Liver (tissue), 9 donors: ENCODE results near the gene TXNL1. TPM values are rescaled to one million over a fixed set of nuclear protein-coding genes. Genes with fewer than 3 reads are reported as not detected.

ENCODE experiments used
- DNase-seq: peaks from one replicate; pipeline ENCODE4 v3.0.0-alpha.2; 2017; ENCODE audit warnings: low spot score
- H3K27ac ChIP-seq, 2 donors: one replicate each; pipeline ENCODE4 v1.7.0; 2013; ENCODE audit warnings: inconsistent platforms in 2 of 2, low read length in 2 of 2, control low read depth in 1 of 2, low read depth in 1 of 2, mild to moderate bottlenecking in 1 of 2
- H3K27me3 ChIP-seq, 4 donors: one replicate each; pipeline versions ENCODE4 v1.6.1 to v1.7.0; 2013; ENCODE audit warnings: low read length in 3 of 4, inconsistent platforms in 1 of 4, mild to moderate bottlenecking in 1 of 4, moderate library complexity in 1 of 4; ENCODE audit not compliant: control insufficient read depth in 4 of 4, insufficient read depth in 4 of 4
- H3K36me3 ChIP-seq, 4 donors: one replicate each; pipeline versions ENCODE4 v1.6.1 to v1.7.0; 2013; ENCODE audit warnings: low read length in 3 of 4, mild to moderate bottlenecking in 3 of 4, low read depth in 1 of 4, moderate library complexity in 1 of 4; ENCODE audit not compliant: control insufficient read depth in 4 of 4, insufficient read depth in 3 of 4
- H3K4me1 ChIP-seq, 4 donors: one replicate each; pipeline versions ENCODE4 v1.6.1 to v1.7.0; 2013; ENCODE audit warnings: low read length in 3 of 4, mild to moderate bottlenecking in 3 of 4, moderate library complexity in 1 of 4; ENCODE audit not compliant: control insufficient read depth in 4 of 4, insufficient read depth in 4 of 4
- H3K4me3 ChIP-seq, 3 donors: one replicate each; pipeline versions ENCODE4 v1.6.1 to v1.7.0; 2013; ENCODE audit warnings: low read length in 3 of 3, control low read depth in 1 of 3, low read depth in 1 of 3, mild to moderate bottlenecking in 1 of 3
- H3K9ac ChIP-seq, 2 donors: one replicate each; pipeline ENCODE4 v1.7.0; 2013; ENCODE audit warnings: low read length in 2 of 2, mild to moderate bottlenecking in 2 of 2, moderate library complexity in 2 of 2, control low read depth in 1 of 2, low read depth in 1 of 2
- H3K9me3 ChIP-seq, 4 donors: one replicate each; pipeline versions ENCODE4 v1.6.1 to v1.7.0; 2013; ENCODE audit warnings: low read length in 3 of 4; ENCODE audit not compliant: control insufficient read depth in 4 of 4
- ATF3 ChIP-seq: IDR thresholded peaks from 2 replicates; pipeline ENCODE4 v1.6.1; 2016; ENCODE audit warnings: antibody characterized with exemption
- CTCF ChIP-seq: fragments of 150-350 bp; IDR thresholded peaks from 2 replicates; pipeline ENCODE4 v1.5.1; 2017; ENCODE audit warnings: improper control_type of control experiment, low read depth, low read length; ENCODE audit not compliant: missing input control
- EGR1 ChIP-seq, 2 donors: IDR thresholded peaks; 2 replicates each; pipeline ENCODE4 v1.6.1; 2016 to 2018; ENCODE audit warnings: antibody characterized with exemption in 2 of 2, low read depth in 2 of 2
- GABPA ChIP-seq, 2 donors: IDR thresholded peaks in 1 of 2; conservative IDR thresholded peaks in 1 of 2; 2 replicates each; pipeline ENCODE4 v1.6.1; 2016; ENCODE audit warnings: antibody characterized with exemption in 2 of 2, mild to moderate bottlenecking in 1 of 2, moderate library complexity in 1 of 2
- HNF4A ChIP-seq, 2 donors: conservative IDR thresholded peaks; 2 replicates each; pipeline ENCODE4 v1.6.1; 2016; ENCODE audit warnings: antibody characterized with exemption in 2 of 2, mild to moderate bottlenecking in 2 of 2
- JUND ChIP-seq, 2 donors: IDR thresholded peaks; 2 replicates each; pipeline ENCODE4 v1.6.1; 2016; ENCODE audit warnings: antibody characterized with exemption in 2 of 2
- MAX ChIP-seq: IDR thresholded peaks from 2 replicates; pipeline ENCODE4 v1.6.1; 2016; ENCODE audit warnings: antibody characterized with exemption
- NR2F2 ChIP-seq: IDR thresholded peaks from 2 replicates; pipeline ENCODE4 v1.6.1; 2016; ENCODE audit warnings: antibody characterized with exemption
- RAD21 ChIP-seq, 2 donors: IDR thresholded peaks; 2 replicates each; pipeline ENCODE4 v1.6.1; 2016; ENCODE audit warnings: antibody characterized with exemption in 2 of 2, mild to moderate bottlenecking in 2 of 2
- REST ChIP-seq: IDR thresholded peaks from 2 replicates; pipeline ENCODE4 v1.6.1; 2016; ENCODE audit warnings: antibody characterized with exemption, mild to moderate bottlenecking
- RXRA ChIP-seq, 2 donors: IDR thresholded peaks; 2 replicates each; pipeline ENCODE4 v1.6.1; 2017 to 2018; ENCODE audit warnings: antibody characterized with exemption in 2 of 2, mild to moderate bottlenecking in 1 of 2
- SP1 ChIP-seq: IDR thresholded peaks from 2 replicates; pipeline ENCODE4 v1.6.1; 2018; ENCODE audit warnings: antibody characterized with exemption, mild to moderate bottlenecking
- TAF1 ChIP-seq: conservative IDR thresholded peaks from 2 replicates; pipeline ENCODE4 v1.6.1; 2016; ENCODE audit warnings: antibody characterized with exemption, mild to moderate bottlenecking
- YY1 ChIP-seq: IDR thresholded peaks from 2 replicates; pipeline ENCODE4 v1.6.1; 2016; ENCODE audit warnings: antibody characterized with exemption, mild to moderate bottlenecking
- ZBTB33 ChIP-seq: IDR thresholded peaks from 2 replicates; pipeline ENCODE4 v1.6.1; 2016; ENCODE audit warnings: antibody characterized with exemption
- WGBS: extraction: QIAGEN DNeasy Blood & Tissue Kit; methylation state at CpG from one replicate; pipeline ENCODE4 v1.1.7; 2013; 5-methylcytosine and 5-hydroxymethylcytosine counted together
- polyA plus RNA-seq, 2 donors: library from polyadenylated mRNA; stranded (reverse) in 1 of 2; unstranded in 1 of 2; fragments of 200-250 nt in 1 of 2; fragments of >200 nt in 1 of 2; fragmentation: Nextera tagmentation in 1 of 2; extraction: Ambion mirVana in 1 of 2; gene quantifications; one replicate each; pipeline versions ENCODE4 v1.2.1 to v1.2.3, GENCODE V29; 2013 to 2015
- total RNA-seq, 2 donors: library from RNA; depleted of rRNA; stranded (reverse); fragments of >200 nt; gene quantifications; one replicate each; pipeline ENCODE4 v1.2.3, GENCODE V29; 2014
- donor health status: healthy.
- donor health status: healthy.
- donor health status: healthy.
- donor health status: healthy.
- donor health status: healthy.

Gene TXNL1
- total RNA-seq (10 to 100 TPM; 23.1 to 32.0 TPM), polyA plus RNA-seq (10 to 100 TPM; 35.9 to 65.7 TPM)

- under 1% methylated on average over 64 of the region's 64 CpGs for WGBS
- TF ChIP-seq RAD21 (IDR thresholded peaks at IDR 0.05) (peak in 1 of 2 donors; percentile 8), CTCF (no peak), MAX (peak; percentile 49), RXRA (IDR thresholded peaks at IDR 0.05) (peak in 1 of 2 donors; percentile 20), ATF3 (no peak), TAF1 (peak; percentile 95), YY1 (peak; percentile 73), HNF4A (conservative IDR thresholded peaks at IDR 0.05) (peak in 1 of 2 donors; percentile 4), SP1 (peak; percentile 62), GABPA (IDR thresholded peaks at IDR 0.05 in 1 of 2, conservative IDR thresholded peaks at IDR 0.05 in 1 of 2) (peak; percentile 54 to 89), EGR1 (IDR thresholded peaks at IDR 0.05; ENCODE audit: low read depth in 2 of 2) (peak; percentile 27 to 77), ZBTB33 (peak; percentile 99), REST (peak; percentile 64), NR2F2 (no peak), JUND (IDR thresholded peaks at IDR 0.05) (peak in 1 of 2 donors; percentile 25)
- H3K27ac ChIP-seq = peak within 1 kb of the TSS; percentile 86
- H3K4me1 ChIP-seq = peaks cover 4 to 24% (median 14%) of the 10 kb centered on the region in 4 donors
- H3K27me3 ChIP-seq = no peaks in the 10 kb centered on the region
- DNase-seq = peak; percentile 100
- no peaks in the 10 kb centered on the region for H3K9me3 ChIP-seq
- peaks cover 0 to 4% (median 0%) of the 10 kb centered on the region in 4 donors for H3K36me3 ChIP-seq
- peak within 1 kb of the TSS; percentile 78 to 97 (median 93) for H3K4me3 ChIP-seq
- peak within 1 kb of the TSS; percentile 99 for H3K9ac ChIP-seq
Measured at GRCh38 chr18:56638232-56639103, at the start of gene TXNL1. Gene TXNL1, minus strand, starts transcription at chr18:56638592. Its CDS starts 152 bp downstream, at chr18:56638440.
